Activated CD8-positive, alpha-beta memory T cell treated with anti-CD3 and anti-CD28 coated beads, Interleukin-2, amount 10 ng/mL, durations not matched to agents 7 days and 5 days (primary cell): ENCODE measurements around the gene AIFM3. TPM values are rescaled to one million over a fixed set of nuclear protein-coding genes. Genes with fewer than 3 reads are reported as not detected.
"Not testable (repeated sequence)": the region's sequence is repeated elsewhere in the genome, so short reads cannot be mapped to it uniquely, and the experiment has no call there.

Experiments used
- ATAC-seq: fragments of 150-1000 bp; cut with Tn5 transposase; one replicate; pipeline ENCODE4 v1.10.0; 2021; ENCODE audit warnings: moderate library complexity
- CTCF ChIA-PET: fragments of 350-600 bp; sonication (Branson Sonifier 250); formaldehyde crosslinking; loops from one replicate; lab custom pipeline; 2021; ENCODE audit warnings: antibody characterized with exemption; lab: Charles Lee
- DNase-seq: peaks from one replicate; pipeline ENCODE4 v3.0.0-alpha.2; 2020
- H3K27ac Mint-ChIP-seq: one replicate; pipeline ENCODE4 v1.8.0; 2021; ENCODE audit warnings: mild to moderate bottlenecking, mixed read lengths
- H3K27me3 Mint-ChIP-seq: one replicate; pipeline ENCODE4 v1.8.0; 2021; ENCODE audit warnings: mixed read lengths
- H3K36me3 Mint-ChIP-seq: one replicate; pipeline ENCODE4 v1.8.0; 2021; ENCODE audit warnings: mild to moderate bottlenecking, mixed read lengths
- H3K4me1 Mint-ChIP-seq: one replicate; pipeline ENCODE4 v1.8.0; 2021; ENCODE audit warnings: mixed read lengths
- H3K4me3 Mint-ChIP-seq: one replicate; pipeline ENCODE4 v1.8.0; 2021; ENCODE audit warnings: mild to moderate bottlenecking, moderate library complexity, mixed read lengths
- H3K9me3 Mint-ChIP-seq: one replicate; pipeline ENCODE4 v1.8.0; 2022; ENCODE audit warnings: low read depth, mixed read lengths
- total RNA-seq, 2 experiments: library from RNA; stranded (reverse); gene quantifications; one replicate each; pipeline ENCODE4 v1.2.3, GENCODE V29; 2021

AIFM3 gene
- total RNA-seq, 2 experiments from 2014 or later = 0.66 to 0.67 TPM

DNA sequence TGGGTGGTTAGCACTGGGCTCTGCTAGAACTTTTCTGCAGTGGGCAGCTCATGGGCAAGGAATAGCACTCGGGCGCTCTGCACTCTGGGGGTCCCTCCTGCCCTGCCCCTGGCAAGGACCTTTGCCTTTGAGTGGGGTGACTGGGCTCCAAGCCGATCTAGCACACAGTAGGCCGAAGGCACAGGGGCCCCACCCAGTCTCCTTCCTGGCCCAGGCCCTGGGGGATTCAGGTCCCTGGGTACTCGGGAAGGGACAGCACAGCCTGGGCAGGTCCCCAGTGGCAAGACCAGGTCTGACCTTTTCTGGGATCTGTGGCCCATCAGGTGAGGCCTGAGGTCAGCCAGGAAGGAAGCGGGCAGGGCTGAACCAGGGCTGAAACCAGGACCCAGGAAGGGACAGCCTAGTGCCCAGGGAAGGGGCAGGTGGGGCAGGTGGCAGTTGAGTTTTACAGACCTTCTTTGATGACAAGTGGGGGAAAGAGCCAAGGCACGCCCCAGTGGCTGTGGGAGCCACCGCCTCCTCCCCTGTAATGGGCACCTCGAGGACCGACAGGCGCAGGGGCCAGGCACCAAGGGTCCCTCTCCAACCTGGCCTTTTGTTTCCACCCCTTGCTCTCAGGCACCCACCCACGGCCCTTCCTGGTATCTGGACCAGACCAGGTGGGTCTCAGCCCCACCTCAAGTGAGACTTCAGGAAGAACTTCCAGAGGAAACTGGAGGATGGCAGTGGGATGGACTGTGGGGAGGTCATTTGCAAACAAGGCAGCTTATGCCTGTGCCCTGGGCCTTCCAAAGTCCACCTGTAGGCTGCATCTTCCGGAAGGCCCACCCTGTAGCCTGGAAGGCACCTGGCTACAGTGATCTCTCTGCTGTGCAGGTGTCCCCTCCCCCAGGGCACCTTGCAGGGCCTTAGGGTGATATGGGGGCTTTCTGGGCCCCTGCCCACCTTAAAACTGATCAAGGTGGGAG, 883 bp upstream of the AIFM3 start:
- Mint-ChIP-seq H3K4me3 (no peak overlapping the region), H3K27ac (no peak overlapping the region), H3K4me1 (peaks cover 18% of the 10 kb centered on the region), H3K27me3 (peaks cover 24% of the 10 kb centered on the region), H3K9me3 (no peaks in the 10 kb centered on the region), H3K36me3 (no peaks in the 10 kb centered on the region)
- DNase-seq (no peak), ATAC-seq (no peak)
- CTCF ChIA-PET = interaction anchor here (0.6 kb wide), 1 partner anchor 18 kb away, joined by 3 read pairs; no protein-coding TSS in a partner anchor

GRCh38 chr22:20967697-20968211, 699 bp downstream of the AIFM3 start:
- Mint-ChIP-seq H3K36me3 (no peaks in the 10 kb centered on the region), H3K4me3 (no peak overlapping the region), H3K4me1 (peaks cover 12% of the 10 kb centered on the region), H3K27me3 (peaks cover 24% of the 10 kb centered on the region), H3K27ac (no peak overlapping the region), H3K9me3 (no peaks in the 10 kb centered on the region)
- no peak for ATAC-seq
- CTCF ChIA-PET = interaction anchor here (0.5 to 1.1 kb wide), 2 partner anchors 183 to 679 kb away, joined by 3 read pairs; no protein-coding TSS in a partner anchor
- no peak for DNase-seq

GRCh38 chr22:20968281-20968977, 1.4 kb downstream of the AIFM3 start:
- Mint-ChIP-seq H3K4me1 (peaks cover 12% of the 10 kb centered on the region), H3K36me3 (no peaks in the 10 kb centered on the region), H3K4me3 (no peak overlapping the region), H3K27me3 (peaks cover 19% of the 10 kb centered on the region), H3K27ac (no peak overlapping the region), H3K9me3 (no peaks in the 10 kb centered on the region)
- ATAC-seq (no peak), DNase-seq (no peak)
- CTCF ChIA-PET = interaction anchor here (0.5 to 1.7 kb wide), 4 partner anchors 9 to 680 kb away, joined by 3 to 5 read pairs (median 3); no protein-coding TSS in a partner anchor

GRCh38 chr22:20970939-20971657, 4.0 kb downstream of the AIFM3 start:
- no peak for ATAC-seq
- H3K4me3 Mint-ChIP-seq = no peak overlapping the region
- CTCF ChIA-PET = interaction anchor here (2.8 kb wide), 1 partner anchor 13 kb away, joined by 8 read pairs; no protein-coding TSS in a partner anchor
- H3K4me1 Mint-ChIP-seq = no peaks in the 10 kb centered on the region
- peaks cover under 1% of the 10 kb centered on the region for H3K27me3 Mint-ChIP-seq
- H3K9me3 Mint-ChIP-seq = no peaks in the 10 kb centered on the region
- no peak for DNase-seq
- H3K27ac Mint-ChIP-seq = no peak overlapping the region
- H3K36me3 Mint-ChIP-seq = no peaks in the 10 kb centered on the region

- not testable (repeated sequence) for H3K9me3 Mint-ChIP-seq, ATAC-seq, H3K4me3 Mint-ChIP-seq, H3K27me3 Mint-ChIP-seq, H3K27ac Mint-ChIP-seq, H3K4me1 Mint-ChIP-seq, DNase-seq, H3K36me3 Mint-ChIP-seq
- CTCF ChIA-PET = interaction anchor here (2.8 kb wide), 1 partner anchor 14 kb away, joined by 8 read pairs; no protein-coding TSS in a partner anchor
Measured at GRCh38 chr22:20972014-20972694, 5.1 kb downstream of the AIFM3 start.

GRCh38 chr22:20972933-20973577, 6.0 kb downstream of the AIFM3 start:
- H3K4me1 Mint-ChIP-seq = no peaks in the 10 kb centered on the region
- CTCF ChIA-PET = interaction anchor here (0.9 to 2.8 kb wide), 2 partner anchors 9 to 15 kb away, joined by 3 to 8 read pairs; partner anchors contain the start of gene LZTR1
- DNase-seq = no peak
- H3K9me3 Mint-ChIP-seq = no peaks in the 10 kb centered on the region
- ATAC-seq = no peak
- no peak overlapping the region for H3K27ac Mint-ChIP-seq
- no peaks in the 10 kb centered on the region for H3K36me3 Mint-ChIP-seq
- no peaks in the 10 kb centered on the region for H3K27me3 Mint-ChIP-seq
- no peak overlapping the region for H3K4me3 Mint-ChIP-seq

DNA sequence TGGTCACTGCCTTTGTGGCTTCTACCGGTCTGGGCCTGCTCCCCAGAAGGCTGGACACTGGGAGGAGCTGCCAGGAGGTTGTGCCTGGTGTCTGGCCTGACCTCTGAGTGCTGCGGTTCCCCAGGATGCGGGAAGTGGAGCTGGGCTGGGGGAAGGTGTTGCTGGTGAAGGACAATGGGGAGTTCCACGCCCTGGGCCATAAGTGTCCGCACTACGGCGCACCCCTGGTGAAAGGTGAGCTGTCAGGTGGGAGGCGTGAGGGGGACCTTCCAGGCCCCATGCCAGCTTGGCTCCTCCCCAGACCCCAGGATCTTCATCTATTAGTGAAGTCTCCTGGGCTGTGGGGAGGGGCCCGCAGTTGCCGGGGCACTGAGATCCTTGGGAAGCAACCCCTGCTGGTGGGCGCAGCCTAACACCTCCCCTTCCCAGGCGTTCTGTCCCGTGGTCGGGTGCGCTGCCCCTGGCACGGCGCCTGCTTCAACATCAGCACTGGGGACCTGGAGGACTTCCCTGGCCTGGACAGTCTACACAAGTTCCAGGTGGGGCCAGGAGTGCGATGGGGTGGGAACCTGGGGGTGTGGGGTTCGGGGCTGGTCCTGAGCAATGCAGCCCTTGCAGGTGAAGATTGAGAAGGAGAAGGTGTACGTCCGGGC, 6.7 kb downstream of the AIFM3 start:
- Mint-ChIP-seq H3K4me1 (peaks cover under 1% of the 10 kb centered on the region), H3K4me3 (no peak overlapping the region), H3K27me3 (no peaks in the 10 kb centered on the region), H3K27ac (no peak overlapping the region), H3K36me3 (no peaks in the 10 kb centered on the region), H3K9me3 (peaks cover under 1% of the 10 kb centered on the region)
- DNase-seq (no peak), ATAC-seq (no peak)
- CTCF ChIA-PET = interaction anchor here (0.9 to 2.8 kb wide), 2 partner anchors 8 to 15 kb away, joined by 3 to 8 read pairs; partner anchors contain the start of gene LZTR1

GRCh38 chr22:20974336-20974955, 7.4 kb downstream of the AIFM3 start:
- CTCF ChIA-PET = interaction anchor here (2.8 kb wide), 1 partner anchor 16 kb away, joined by 8 read pairs; no protein-coding TSS in a partner anchor
- ATAC-seq (no peak), DNase-seq (no peak)
- no peaks in the 10 kb centered on the region for H3K27me3 Mint-ChIP-seq
- H3K27ac Mint-ChIP-seq = no peak overlapping the region
- no peak overlapping the region for H3K4me3 Mint-ChIP-seq
- H3K36me3 Mint-ChIP-seq = no peaks in the 10 kb centered on the region
- peaks cover 4% of the 10 kb centered on the region for H3K9me3 Mint-ChIP-seq
- peaks cover 6% of the 10 kb centered on the region for H3K4me1 Mint-ChIP-seq

GRCh38 chr22:20975541-20976290, 8.7 kb downstream of the AIFM3 start:
- no peak overlapping the region for H3K4me3 Mint-ChIP-seq
- H3K36me3 Mint-ChIP-seq = no peaks in the 10 kb centered on the region
- H3K27ac Mint-ChIP-seq = no peak overlapping the region
- H3K27me3 Mint-ChIP-seq = no peaks in the 10 kb centered on the region
- no peak for ATAC-seq
- CTCF ChIA-PET = no interaction called here
- no peak for DNase-seq
- peaks cover 4% of the 10 kb centered on the region for H3K9me3 Mint-ChIP-seq
- peaks cover 12% of the 10 kb centered on the region for H3K4me1 Mint-ChIP-seq

- H3K4me1 Mint-ChIP-seq = peaks cover 18% of the 10 kb centered on the region
- no peak overlapping the region for H3K4me3 Mint-ChIP-seq
- ATAC-seq = no peak
- no peaks in the 10 kb centered on the region for H3K36me3 Mint-ChIP-seq
- no peak for DNase-seq
- H3K27me3 Mint-ChIP-seq = no peaks in the 10 kb centered on the region
- CTCF ChIA-PET = no interaction called here
- H3K9me3 Mint-ChIP-seq = peaks cover 4% of the 10 kb centered on the region
- no peak overlapping the region for H3K27ac Mint-ChIP-seq
Measured at GRCh38 chr22:20976291-20976877, 9.3 kb downstream of the AIFM3 start.
